OCI-LY3 (cell line): ENCODE measurements around the gene GDF2.

Experiments used
- H2AFZ ChIP-seq: fragments of 200-600, 300-600 bp; shearing (Covaris generic); 2 replicates; pipeline ENCODE4 v1.6.0; 2014; ENCODE audit warnings: antibody characterized with exemption, low read depth, low read length
- H3K27ac ChIP-seq: fragments of 200-600, 300-600 bp; sonication (generic); 2 replicates; pipeline ENCODE4 v1.5.1; 2014; ENCODE audit warnings: mild to moderate bottlenecking, low read length, moderate library complexity, mixed read lengths
- H3K27me3 ChIP-seq: fragments of 200-600, 300-600 bp; sonication (generic); 2 replicates; pipeline ENCODE4 v1.6.1; 2014; ENCODE audit warnings: low read depth, low read length, mixed read lengths
- H3K36me3 ChIP-seq: fragments of 200-600, 300-600 bp; sonication (generic); replicated peaks from 2 replicates; pipeline ENCODE3; 2014; ENCODE audit warnings: low read depth, low read length, mixed read lengths
- H3K4me1 ChIP-seq: fragments of 300-600, 200-600 bp; sonication (generic); 2 replicates; pipeline ENCODE4 v1.6.1; 2014; ENCODE audit warnings: low read length, mixed read lengths
- H3K4me2 ChIP-seq: fragments of 200-600, 300-600 bp; sonication (generic); 2 replicates; pipeline ENCODE4 v1.6.1; 2014; ENCODE audit warnings: low read length, mixed read lengths
- H3K4me3 ChIP-seq: fragments of 300-600, 200-600 bp; sonication (generic); 2 replicates; pipeline ENCODE4 v1.5.1; 2014; ENCODE audit warnings: antibody characterized with exemption, mild to moderate bottlenecking, low read length, moderate library complexity
- H3K79me2 ChIP-seq: fragments of 300-600, 200-600 bp; shearing (Covaris generic); 2 replicates; pipeline ENCODE4 v1.6.1; 2014; ENCODE audit warnings: mild to moderate bottlenecking, low read length, mixed read lengths
- H3K9ac ChIP-seq: fragments of 300-600, 200-600 bp; shearing (Covaris generic); 2 replicates; pipeline ENCODE4 v1.6.0; 2014; ENCODE audit warnings: mild to moderate bottlenecking, low read length, moderate library complexity
- H3K9me3 ChIP-seq: fragments of 200-600, 300-600 bp; shearing (Covaris generic); 2 replicates; pipeline ENCODE4 v1.6.1; 2014; ENCODE audit warnings: low read length, mixed read lengths; ENCODE audit not compliant: insufficient read depth
- H4K20me1 ChIP-seq: fragments of 200-600, 300-600 bp; sonication (generic); 2 replicates; pipeline ENCODE4 v1.6.1; 2016; ENCODE audit warnings: low read length, mixed read lengths; ENCODE audit not compliant: insufficient read depth
- CTCF ChIP-seq: fragments of 200-600, 300-600 bp; sonication (generic); IDR thresholded peaks from 2 replicates; pipeline ENCODE4 v1.5.1; 2014; ENCODE audit warnings: antibody characterized with exemption, low read length, low read depth
- EZH2phosphoT487 ChIP-seq: fragments of 200-600 bp; shearing (Covaris generic); IDR thresholded peaks from 2 replicates; pipeline ENCODE4 v1.6.1; 2018; ENCODE audit warnings: antibody characterized with exemption, mixed run types, low read depth

Gene GDF2

GRCh38 chr10:47334466-47335295 is 12.4 kb downstream of the GDF2 start:
- Histone ChIP-seq H3K4me3 (no peak overlapping the region), H2AFZ (no peak overlapping the region), H3K9me3 (no peaks in the 10 kb centered on the region), H3K79me2 (no peaks in the 10 kb centered on the region), H3K36me3 (no peaks in the 10 kb centered on the region), H3K27ac (no peak overlapping the region), H3K4me2 (no peak overlapping the region), H4K20me1 (no peaks in the 10 kb centered on the region), H3K27me3 (no peaks in the 10 kb centered on the region; the same call in 1 of the 2 replicates), H3K9ac (no peak overlapping the region), H3K4me1 (no peaks in the 10 kb centered on the region)
- TF ChIP-seq EZH2phosphoT487 = no peak
- TF ChIP-seq CTCF = no peak

DNA sequence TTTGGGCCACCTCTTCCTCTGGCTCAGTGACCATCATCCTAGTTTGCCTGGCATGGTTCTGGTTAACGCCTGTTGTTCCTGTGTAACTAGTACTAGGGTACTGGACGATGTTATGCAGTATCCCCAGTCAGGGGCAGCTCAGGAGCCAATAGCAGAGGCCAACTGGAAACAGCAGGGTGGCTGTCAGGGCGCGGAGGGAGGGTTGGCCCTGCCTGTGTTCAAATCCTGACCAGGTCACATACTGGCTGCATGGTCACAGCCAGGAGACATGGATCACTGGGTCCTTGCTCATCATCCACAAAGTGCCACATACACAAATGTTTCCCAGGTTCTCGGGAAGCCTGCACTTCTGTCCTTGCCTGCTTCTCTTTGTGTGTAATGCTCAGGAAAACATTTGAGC is 13.7 kb downstream of the GDF2 start:
- Histone ChIP-seq H3K4me3 (no peak overlapping the region), H4K20me1 (no peaks in the 10 kb centered on the region), H3K27ac (no peak overlapping the region), H2AFZ (no peak overlapping the region), H3K79me2 (no peaks in the 10 kb centered on the region), H3K4me2 (no peak overlapping the region), H3K27me3 (no peaks in the 10 kb centered on the region; the same call in 1 of the 2 replicates), H3K36me3 (no peaks in the 10 kb centered on the region), H3K4me1 (no peaks in the 10 kb centered on the region), H3K9me3 (no peaks in the 10 kb centered on the region), H3K9ac (no peak overlapping the region)
- TF ChIP-seq CTCF = no peak
- TF ChIP-seq EZH2phosphoT487 = no peak

GRCh38 chr10:47336387-47337134 is 14.3 kb downstream of the GDF2 start:
- H3K27me3 ChIP-seq = no peaks in the 10 kb centered on the region; the same call in 1 of the 2 replicates
- H3K9me3 ChIP-seq = no peaks in the 10 kb centered on the region
- H3K79me2 ChIP-seq = no peaks in the 10 kb centered on the region
- no peak overlapping the region for H3K27ac ChIP-seq
- no peak overlapping the region for H3K4me3 ChIP-seq
- no peaks in the 10 kb centered on the region for H4K20me1 ChIP-seq
- H2AFZ ChIP-seq = no peak overlapping the region
- TF ChIP-seq CTCF = no peak
- TF ChIP-seq EZH2phosphoT487 = no peak
- no peak overlapping the region for H3K9ac ChIP-seq
- H3K36me3 ChIP-seq = no peaks in the 10 kb centered on the region
- no peaks in the 10 kb centered on the region for H3K4me1 ChIP-seq
- no peak overlapping the region for H3K4me2 ChIP-seq

DNA sequence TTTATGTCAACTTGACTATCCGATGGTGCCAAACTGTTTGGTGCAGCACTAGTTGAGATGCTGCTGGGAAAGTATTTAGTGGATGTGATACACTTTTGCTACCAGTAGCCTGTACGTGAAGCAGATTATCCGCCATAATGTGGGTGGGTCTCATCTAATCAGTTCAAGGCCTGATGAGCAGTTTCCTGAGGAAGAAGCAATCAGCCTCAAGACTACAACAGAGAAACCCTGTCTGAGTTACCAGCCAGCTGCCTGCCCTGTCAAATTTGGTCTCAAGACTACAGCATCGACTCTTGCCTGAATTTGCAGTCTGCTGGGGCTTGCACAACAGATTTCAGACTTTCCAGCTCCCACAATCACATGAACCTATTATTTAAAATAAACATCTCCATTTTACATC is 15.1 kb downstream of the GDF2 start:
- H3K9me3 ChIP-seq = no peaks in the 10 kb centered on the region
- H3K27ac ChIP-seq = no peak overlapping the region
- H4K20me1 ChIP-seq = no peaks in the 10 kb centered on the region
- no peaks in the 10 kb centered on the region; the same call in 1 of the 2 replicates for H3K27me3 ChIP-seq
- H3K9ac ChIP-seq = no peak overlapping the region
- no peaks in the 10 kb centered on the region for H3K79me2 ChIP-seq
- no peaks in the 10 kb centered on the region for H3K4me1 ChIP-seq
- H3K4me3 ChIP-seq = no peak overlapping the region
- no peak overlapping the region for H3K4me2 ChIP-seq
- H2AFZ ChIP-seq = no peak overlapping the region
- H3K36me3 ChIP-seq = no peaks in the 10 kb centered on the region
- TF ChIP-seq EZH2phosphoT487 = no peak
- TF ChIP-seq CTCF = no peak
